Measurements from ENCODE around the gene CXorf38. TPM values are rescaled to one million over a fixed set of nuclear protein-coding genes. Genes with fewer than 3 reads are reported as not detected.
A peak's percentile ranks its signal among the peaks of the same experiment; 100 is the strongest.

CXorf38 gene
- total RNA-seq, 6 experiments from 2014 or later: 10.6 to 11.6 (median 11.2) TPM

DNA sequence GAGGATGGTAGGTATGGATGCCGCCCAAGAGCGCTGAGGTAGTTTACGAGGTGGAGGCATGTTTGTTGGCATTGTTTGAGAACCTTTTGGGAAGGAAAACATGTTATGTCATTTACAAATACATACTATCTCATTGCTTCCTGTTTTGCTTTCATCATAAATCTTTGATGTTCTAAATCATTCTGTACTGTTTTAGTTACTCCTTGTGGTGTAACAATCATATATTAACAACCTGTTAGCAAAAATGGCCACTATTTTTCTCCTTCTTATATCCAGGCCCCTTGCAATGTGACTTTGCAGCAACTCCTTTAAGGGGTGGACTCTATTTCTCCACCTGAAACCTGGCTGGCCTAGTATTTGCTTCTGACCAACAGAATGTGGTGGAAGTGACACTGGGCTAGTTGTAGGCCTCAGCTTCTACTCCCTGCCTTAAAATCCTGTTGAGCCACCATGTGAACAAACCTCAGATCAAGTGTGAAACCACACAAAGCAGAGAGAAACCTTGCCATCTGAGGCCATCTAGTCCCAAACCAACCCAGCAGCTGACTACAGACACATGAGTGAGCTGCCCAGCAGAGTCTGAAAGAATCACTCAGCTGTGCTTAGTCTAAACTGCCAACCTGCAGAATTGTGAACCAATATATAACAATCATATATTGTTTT lies 15.8 kb upstream of the CXorf38 start:
- TF ChIP-seq, protein P1, sequence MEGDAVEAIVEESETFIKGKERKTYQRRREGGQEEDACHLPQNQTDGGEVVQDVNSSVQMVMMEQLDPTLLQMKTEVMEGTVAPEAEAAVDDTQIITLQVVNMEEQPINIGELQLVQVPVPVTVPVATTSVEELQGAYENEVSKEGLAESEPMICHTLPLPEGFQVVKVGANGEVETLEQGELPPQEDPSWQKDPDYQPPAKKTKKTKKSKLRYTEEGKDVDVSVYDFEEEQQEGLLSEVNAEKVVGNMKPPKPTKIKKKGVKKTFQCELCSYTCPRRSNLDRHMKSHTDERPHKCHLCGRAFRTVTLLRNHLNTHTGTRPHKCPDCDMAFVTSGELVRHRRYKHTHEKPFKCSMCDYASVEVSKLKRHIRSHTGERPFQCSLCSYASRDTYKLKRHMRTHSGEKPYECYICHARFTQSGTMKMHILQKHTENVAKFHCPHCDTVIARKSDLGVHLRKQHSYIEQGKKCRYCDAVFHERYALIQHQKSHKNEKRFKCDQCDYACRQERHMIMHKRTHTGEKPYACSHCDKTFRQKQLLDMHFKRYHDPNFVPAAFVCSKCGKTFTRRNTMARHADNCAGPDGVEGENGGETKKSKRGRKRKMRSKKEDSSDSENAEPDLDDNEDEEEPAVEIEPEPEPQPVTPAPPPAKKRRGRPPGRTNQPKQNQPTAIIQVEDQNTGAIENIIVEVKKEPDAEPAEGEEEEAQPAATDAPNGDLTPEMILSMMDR (IDR thresholded peaks at IDR 0.05): no peak
- no peaks in the 10 kb centered on the region; the same call in 1 of the 2 replicates for H3K4me1 Mint-ChIP-seq (ENCODE audit: low read depth)
- H3K27me3 Mint-ChIP-seq (ENCODE audit: insufficient read depth): no peaks in the 10 kb centered on the region; the same call in 1 of the 2 replicates
- H3K36me3 Mint-ChIP-seq (ENCODE audit: low read depth): peaks cover 10% of the 10 kb centered on the region
- no peak for DNase-seq
- no peaks in the 10 kb centered on the region for H3K9me3 Mint-ChIP-seq
- H3K27ac Mint-ChIP-seq: no peak overlapping the region
- no peak overlapping the region for H3K4me3 Mint-ChIP-seq

- Mint-ChIP-seq H3K4me3 (no peak overlapping the region), H3K36me3 (ENCODE audit: low read depth) (no peaks in the 10 kb centered on the region), H3K9me3 (no peaks in the 10 kb centered on the region), H3K27me3 (ENCODE audit: insufficient read depth) (no peaks in the 10 kb centered on the region; the same call in 1 of the 2 replicates), H3K4me1 (ENCODE audit: low read depth) (no peaks in the 10 kb centered on the region; the same call in 1 of the 2 replicates), H3K27ac (no peak overlapping the region)
- TF ChIP-seq, protein P1 (IDR thresholded peaks at IDR 0.05): no peak
- DNase-seq: no peak
Observed at GRCh38 chrX:40661489-40661888, 14.1 kb upstream of the CXorf38 start.

DNA sequence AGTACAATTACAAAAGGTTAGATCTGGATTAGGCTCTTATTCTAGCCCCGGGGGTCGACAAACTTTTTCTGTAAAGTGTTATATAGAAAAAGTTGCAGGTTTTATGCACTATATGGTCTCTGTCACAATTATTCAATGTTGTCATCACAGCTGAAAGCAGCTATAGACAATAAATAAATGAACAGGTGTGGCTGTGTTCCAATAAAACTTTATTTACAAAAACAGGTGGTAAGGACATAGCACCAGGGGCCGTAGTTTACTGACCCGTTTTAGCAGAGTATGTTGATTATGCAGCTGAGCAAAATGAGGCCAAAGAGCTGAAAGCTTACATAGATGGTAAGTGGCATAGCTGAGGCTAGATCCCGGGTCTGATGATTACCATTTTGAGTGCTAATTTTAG lies 13.0 kb upstream of the CXorf38 start:
- Mint-ChIP-seq H3K27me3 (ENCODE audit: insufficient read depth) (no peaks in the 10 kb centered on the region; the same call in 1 of the 2 replicates), H3K9me3 (no peaks in the 10 kb centered on the region), H3K27ac (no peak overlapping the region), H3K36me3 (ENCODE audit: low read depth) (no peaks in the 10 kb centered on the region), H3K4me3 (no peak overlapping the region), H3K4me1 (ENCODE audit: low read depth) (no peaks in the 10 kb centered on the region; the same call in 1 of the 2 replicates)
- TF ChIP-seq, protein P1 (IDR thresholded peaks at IDR 0.05): no peak
- DNase-seq: no peak

GRCh38 chrX:40653535-40653934 lies 6.2 kb upstream of the CXorf38 start:
- no peaks in the 10 kb centered on the region for H3K4me1 Mint-ChIP-seq (ENCODE audit: low read depth)
- no peak for DNase-seq
- H3K4me3 Mint-ChIP-seq: no peak overlapping the region
- no peaks in the 10 kb centered on the region; the same call in 1 of the 2 replicates for H3K27me3 Mint-ChIP-seq (ENCODE audit: insufficient read depth)
- TF ChIP-seq, protein P1 (IDR thresholded peaks at IDR 0.05): no peak
- no peak overlapping the region for H3K27ac Mint-ChIP-seq
- no peaks in the 10 kb centered on the region; the same call in 1 of the 2 replicates for H3K36me3 Mint-ChIP-seq (ENCODE audit: low read depth)
- no peaks in the 10 kb centered on the region for H3K9me3 Mint-ChIP-seq

DNA sequence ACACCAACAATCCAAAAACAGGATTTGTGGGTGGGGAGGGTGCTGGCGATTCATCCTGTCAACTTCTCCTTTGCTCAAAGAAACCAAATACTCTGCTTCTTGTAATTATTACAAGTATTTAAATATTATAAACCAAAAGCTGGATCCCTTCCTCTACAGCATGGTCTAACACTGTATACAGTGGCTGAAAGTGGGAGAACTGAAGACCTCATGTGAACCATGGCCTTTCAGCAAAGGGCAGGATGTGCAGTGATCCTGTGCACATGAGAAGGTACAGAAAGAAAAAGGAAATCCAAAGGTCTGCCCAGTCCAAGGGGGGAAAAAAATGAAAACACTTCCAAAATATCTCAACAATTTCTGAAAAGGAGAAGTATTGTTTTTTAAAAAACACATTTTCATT lies 5.3 kb upstream of the CXorf38 start:
- no peaks in the 10 kb centered on the region for H3K4me1 Mint-ChIP-seq (ENCODE audit: low read depth)
- 0 out of 2 replicates have a peak overlapping the region, but pooled peaks have one; percentile 7 for H3K27ac Mint-ChIP-seq
- TF ChIP-seq, protein P1 (IDR thresholded peaks at IDR 0.05): no peak
- no peak overlapping the region for H3K4me3 Mint-ChIP-seq
- no peaks in the 10 kb centered on the region for H3K9me3 Mint-ChIP-seq
- no peaks in the 10 kb centered on the region; the same call in 1 of the 2 replicates for H3K36me3 Mint-ChIP-seq (ENCODE audit: low read depth)
- H3K27me3 Mint-ChIP-seq (ENCODE audit: insufficient read depth): no peaks in the 10 kb centered on the region; the same call in 1 of the 2 replicates
- no peak for DNase-seq

Measured in HFFc6 (cell line).